ENCODE results near the gene CFHR2.

- no peak for TF ChIP-seq EZH2 (IDR thresholded peaks at IDR 0.05; ENCODE audit: insufficient read depth, poor library complexity, severe bottlenecking)
- TF ChIP-seq EZH2phosphoT487 (IDR thresholded peaks at IDR 0.05; ENCODE audit: insufficient read depth, low read depth): no peak
These were observed 32.7 kb downstream of the CFHR2 start for GRCh38 chr1:196976278-196976677.
